HG02798 (cell line): ENCODE measurements around the gene ZNF775.

ENCODE experiments used
- ATAC-seq: cut with Tn5 transposase; IDR thresholded peaks from one replicate; pipeline ENCODE4 v1.9.1; 2021; ENCODE audit warnings: mild to moderate bottlenecking; ENCODE audit not compliant: unreplicated experiment, poor library complexity

ZNF775 gene

GRCh38 chr7:150378853-150379440 lies at the start of gene ZNF775:
TSS of gene ZNF775 (plus strand) at chr7:150379330. CDS start at chr7:150388471, 9,141 bp downstream.
- ATAC-seq: peak; percentile 80

- ATAC-seq: no peak
Measured at GRCh38 chr7:150329331-150330120, 49.6 kb upstream of the ZNF775 start.

GRCh38 chr7:150330211-150330885 lies 48.8 kb upstream of the ZNF775 start:
- ATAC-seq: no peak

- ATAC-seq: no peak
Measured at GRCh38 chr7:150332852-150333635, 46.1 kb upstream of the ZNF775 start.

GRCh38 chr7:150333659-150334058 lies 45.5 kb upstream of the ZNF775 start:
- no peak for ATAC-seq

GRCh38 chr7:150334108-150334507 lies 45.0 kb upstream of the ZNF775 start:
- no peak for ATAC-seq

- no peak for ATAC-seq
Measured at GRCh38 chr7:150335108-150335773, 43.9 kb upstream of the ZNF775 start.

GRCh38 chr7:150335774-150336112 lies 43.4 kb upstream of the ZNF775 start:
- ATAC-seq: no peak

GRCh38 chr7:150336746-150337145 lies 42.4 kb upstream of the ZNF775 start:
- no peak for ATAC-seq

GRCh38 chr7:150337179-150337578 lies 42.0 kb upstream of the ZNF775 start:
- ATAC-seq: no peak

GRCh38 chr7:150337659-150338081 lies 41.5 kb upstream of the ZNF775 start:
- no peak for ATAC-seq

- no peak for ATAC-seq
Measured at GRCh38 chr7:150338166-150338829, 40.8 kb upstream of the ZNF775 start.

- ATAC-seq: no peak
Measured at GRCh38 chr7:150339409-150339809, 39.7 kb upstream of the ZNF775 start.

- no peak for ATAC-seq
Measured at GRCh38 chr7:150340024-150340749, 38.9 kb upstream of the ZNF775 start.

GRCh38 chr7:150340875-150341262 lies 38.3 kb upstream of the ZNF775 start:
- no peak for ATAC-seq

- ATAC-seq: no peak
Measured at GRCh38 chr7:150341263-150342120, 37.6 kb upstream of the ZNF775 start, which contains the start of gene RARRES2. TSS of gene RARRES2 (minus strand) at chr7:150341629. CDS start at chr7:150340609, 1,020 bp downstream.

- no peak for ATAC-seq
Measured at GRCh38 chr7:150342121-150342408, 37.1 kb upstream of the ZNF775 start.

GRCh38 chr7:150343225-150343624 lies 35.9 kb upstream of the ZNF775 start:
- ATAC-seq: no peak
